AG04450 (cell line): ENCODE data around the gene TCHHL1. TPM values are rescaled to one million over a fixed set of nuclear protein-coding genes. Genes with fewer than 3 reads are reported as not detected.

Experiments
- CTCF ChIA-PET: fragments of 300-600, 350-600 bp; formaldehyde crosslinking; extraction: SDS; loops from one replicate; lab custom pipeline; 2022; ENCODE audit warnings: antibody characterized with exemption, inconsistent platforms; lab: Charles Lee
- POLR2A ChIA-PET: fragments of 350-600 bp; formaldehyde crosslinking; extraction: SDS; loops from one replicate; lab custom pipeline; 2021; ENCODE audit warnings: antibody characterized with exemption, inconsistent platforms; lab: Yijun Ruan, JAX
- DNase-seq: peaks from one replicate; pipeline ENCODE4 v3.0.0-alpha.2; 2011; ENCODE audit warnings: low read depth, low spot score
- H3K27ac ChIP-seq: one replicate; pipeline ENCODE4 v1.5.1; 2012; ENCODE audit warnings: low read depth, low read length, control low read depth
- H3K27me3 ChIP-seq: one replicate; pipeline ENCODE4 v1.6.0; 2012; ENCODE audit warnings: low read length; ENCODE audit not compliant: control insufficient read depth, insufficient read depth
- H3K4me3 ChIP-seq: 2 replicates; pipeline ENCODE4 v1.5.1; 2011; ENCODE audit warnings: mild to moderate bottlenecking, low read depth, low read length, control low read depth
- H3K9me3 ChIP-seq: 2 replicates; pipeline ENCODE4 v1.5.1; 2012; ENCODE audit warnings: low read length; ENCODE audit not compliant: control insufficient read depth, insufficient read depth
- polyA plus RNA-seq: library from polyadenylated mRNA; depleted of rRNA; stranded (reverse); fragments of >200 nt; gene quantifications from 2 replicates; pipeline ENCODE4 v1.2.3, GENCODE V29; 2011
- TF ChIP-seq, protein P1 (sequence below): IDR thresholded peaks from 2 replicates; pipeline ENCODE4 v1.5.1; 2011; ENCODE audit warnings: low read depth, low read length, control low read depth, inconsistent platforms

Gene TCHHL1
- polyA plus RNA-seq, 1 experiment = not detected

DNA sequence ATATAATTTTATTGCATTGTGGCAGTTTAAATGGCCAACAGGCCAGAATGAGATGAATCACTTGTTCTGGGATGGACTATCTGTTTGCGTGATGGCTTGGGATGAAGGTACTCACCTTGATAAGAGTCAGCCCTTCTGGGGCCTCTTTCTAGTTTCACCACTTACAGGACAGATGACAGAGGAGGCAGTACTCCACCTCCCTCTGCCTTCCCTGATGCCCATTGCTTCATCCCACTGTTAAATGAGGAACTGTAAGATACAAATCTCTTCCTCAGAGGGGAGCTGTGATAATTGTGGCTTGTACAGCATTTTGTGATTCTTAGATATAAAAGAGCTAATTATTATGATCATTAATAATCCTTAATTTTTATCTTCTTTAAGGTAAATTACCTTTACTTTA is 30.1 kb upstream of the TCHHL1 start:
- ChIA-PET CTCF (interaction anchor here (0.9 to 1.9 kb wide), 3 partner anchors 23 to 340 kb away, joined by 3 to 5 read pairs (median 3); no protein-coding TSS in a partner anchor), POLR2A (no interaction called here)
- TF ChIP-seq, protein P1, sequence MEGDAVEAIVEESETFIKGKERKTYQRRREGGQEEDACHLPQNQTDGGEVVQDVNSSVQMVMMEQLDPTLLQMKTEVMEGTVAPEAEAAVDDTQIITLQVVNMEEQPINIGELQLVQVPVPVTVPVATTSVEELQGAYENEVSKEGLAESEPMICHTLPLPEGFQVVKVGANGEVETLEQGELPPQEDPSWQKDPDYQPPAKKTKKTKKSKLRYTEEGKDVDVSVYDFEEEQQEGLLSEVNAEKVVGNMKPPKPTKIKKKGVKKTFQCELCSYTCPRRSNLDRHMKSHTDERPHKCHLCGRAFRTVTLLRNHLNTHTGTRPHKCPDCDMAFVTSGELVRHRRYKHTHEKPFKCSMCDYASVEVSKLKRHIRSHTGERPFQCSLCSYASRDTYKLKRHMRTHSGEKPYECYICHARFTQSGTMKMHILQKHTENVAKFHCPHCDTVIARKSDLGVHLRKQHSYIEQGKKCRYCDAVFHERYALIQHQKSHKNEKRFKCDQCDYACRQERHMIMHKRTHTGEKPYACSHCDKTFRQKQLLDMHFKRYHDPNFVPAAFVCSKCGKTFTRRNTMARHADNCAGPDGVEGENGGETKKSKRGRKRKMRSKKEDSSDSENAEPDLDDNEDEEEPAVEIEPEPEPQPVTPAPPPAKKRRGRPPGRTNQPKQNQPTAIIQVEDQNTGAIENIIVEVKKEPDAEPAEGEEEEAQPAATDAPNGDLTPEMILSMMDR = no peak
- H3K4me3 ChIP-seq = no peak overlapping the region
- H3K27ac ChIP-seq = no peak overlapping the region
- no peaks in the 10 kb centered on the region for H3K9me3 ChIP-seq
- no peak for DNase-seq
- peaks cover 5% of the 10 kb centered on the region for H3K27me3 ChIP-seq

DNA sequence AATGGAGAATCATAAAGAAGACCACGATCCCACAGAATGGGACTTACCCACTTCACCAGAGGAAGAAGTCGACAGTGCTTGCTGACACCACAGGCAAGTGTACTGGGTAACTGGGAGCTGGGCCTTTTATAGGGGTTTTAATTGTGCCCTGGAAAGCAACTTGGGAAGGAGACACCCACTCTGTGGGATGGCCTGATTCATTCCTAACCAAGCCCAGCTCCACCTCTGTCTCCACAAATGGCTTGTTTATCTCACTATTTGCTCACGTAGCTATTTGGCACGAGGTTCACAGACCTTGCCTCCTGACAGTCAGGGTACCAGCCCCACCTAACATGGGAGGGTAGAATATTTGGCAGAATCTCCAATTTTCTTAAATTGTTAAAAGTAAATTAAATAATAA is 26.5 kb upstream of the TCHHL1 start, which contains the start of gene TCHH:
TSS of gene TCHH (minus strand) at position 101 of the 400 bp plus-strand sequence. CDS start 1,364 bp downstream, outside the sequence.
- DNase-seq = no peak
- TF ChIP-seq, protein P1 = no peak
- Histone ChIP-seq H3K27ac (no peak within 1 kb of the TSS), H3K9me3 (peaks cover 11% of the 10 kb centered on the region; the same call in 1 of the 2 replicates), H3K27me3 (peaks cover 36% of the 10 kb centered on the region), H3K4me3 (no peak within 1 kb of the TSS)
- ChIA-PET POLR2A (no interaction called here), CTCF (no interaction called here)

DNA sequence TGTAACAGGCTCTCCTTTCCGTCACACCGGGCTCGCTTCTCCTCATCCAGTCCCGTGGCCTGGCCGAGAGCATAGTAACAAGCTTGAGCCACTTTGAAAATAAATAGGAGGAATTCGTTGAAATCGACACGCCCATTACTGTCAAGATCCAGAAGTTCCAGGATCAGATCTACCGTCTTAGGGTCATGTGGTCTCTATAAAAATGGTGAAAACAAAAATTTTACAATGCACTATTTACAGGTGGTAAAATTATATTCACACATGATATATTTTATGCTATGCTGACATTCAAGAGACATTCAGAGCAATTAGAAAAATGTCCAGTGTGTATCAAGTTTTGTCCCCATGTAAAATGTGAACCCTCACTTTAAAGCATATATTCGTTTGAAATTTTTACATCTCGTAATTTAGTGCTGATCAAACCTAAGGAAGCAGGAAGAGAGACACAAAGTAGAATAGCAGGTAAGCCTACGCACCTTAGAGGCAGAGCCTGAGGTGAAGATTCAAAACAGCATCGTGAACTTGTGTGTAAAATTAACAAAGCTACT is 24.1 kb upstream of the TCHHL1 start:
- POLR2A ChIA-PET = no interaction called here

DNA sequence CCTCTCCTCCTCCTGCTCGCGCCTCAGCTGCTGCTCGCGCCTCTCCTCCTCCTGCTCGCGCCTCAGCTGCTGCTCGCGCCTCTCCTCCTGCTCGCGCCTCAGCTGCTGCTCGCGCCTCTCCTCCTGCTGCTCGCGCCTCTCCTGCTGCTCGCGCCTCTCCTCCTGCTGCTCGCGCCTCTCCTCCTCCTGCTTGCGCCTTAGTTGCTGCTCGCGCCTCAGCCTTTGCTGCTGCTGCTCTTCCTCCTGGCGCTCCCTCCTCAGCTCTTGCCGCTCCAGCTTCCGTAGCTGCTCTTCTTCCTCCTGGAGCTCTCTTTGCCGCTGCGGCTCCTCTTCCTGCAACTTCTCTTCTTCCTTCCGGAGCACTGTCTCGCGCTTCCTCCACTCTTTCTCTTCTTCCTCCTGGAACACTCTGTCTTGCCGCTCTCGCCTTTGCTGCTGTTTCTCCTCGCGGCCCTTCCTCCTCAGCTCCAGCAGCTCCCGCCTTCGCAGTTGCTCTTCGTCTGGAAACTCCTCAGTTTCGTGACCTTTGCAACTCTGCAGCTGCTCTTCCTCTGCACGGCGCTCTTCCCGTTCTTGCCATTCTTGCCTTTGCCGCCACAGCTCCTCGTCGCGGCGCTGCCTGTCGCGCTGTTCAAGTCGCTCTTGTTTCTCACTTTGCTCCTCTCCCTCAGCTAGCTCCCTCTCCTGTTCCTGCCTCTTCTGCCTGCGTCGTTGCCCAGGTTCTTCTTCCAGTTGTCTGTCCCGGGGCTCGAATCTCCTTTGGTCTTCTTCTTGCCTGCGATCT is 23.4 kb upstream of the TCHHL1 start:
- CTCF ChIA-PET = no interaction called here
- H3K9me3 ChIP-seq = peaks cover 31% of the 10 kb centered on the region
- H3K4me3 ChIP-seq = peak overlapping the region; percentile 42
- TF ChIP-seq, protein P1 = no peak
- no peak overlapping the region for H3K27ac ChIP-seq
- no peak for DNase-seq
- POLR2A ChIA-PET = no interaction called here
- H3K27me3 ChIP-seq = peaks cover 67% of the 10 kb centered on the region

More for the DNA sequence above, 24.1 kb upstream of the TCHHL1 start:
- Histone ChIP-seq H3K4me3 (no peak overlapping the region), H3K27me3 (peaks cover 60% of the 10 kb centered on the region), H3K27ac (no peak overlapping the region), H3K9me3 (peaks cover 24% of the 10 kb centered on the region)
- CTCF ChIA-PET = interaction anchor here (0.8 kb wide), 1 partner anchor 29 kb away, joined by 3 read pairs; no protein-coding TSS in a partner anchor
- DNase-seq = no peak
- TF ChIP-seq, protein P1 = no peak
